Right lobe of liver (tissue), 4 donors: ENCODE measurements around the gene FGF3.

Source experiments
- CTCF ChIP-seq, 4 donors: fragments of 200-600 bp in 3 of 4; fragments of 450-650 bp in 1 of 4; IDR thresholded peaks; one replicate each; pipeline versions ENCODE4 v1.5.1 to v1.8.0; 2016 to 2022; ENCODE audit warnings: antibody characterized with exemption in 4 of 4, mild to moderate bottlenecking in 2 of 4
- POLR2A ChIP-seq: fragments of 450-650 bp; IDR thresholded peaks from one replicate; pipeline ENCODE4 v1.6.1; 2017; ENCODE audit warnings: antibody characterized with exemption, mild to moderate bottlenecking
- donor health status: DM: no; HTN: no; CAD: no.
- donor health status: DM: no; HTN: no; CAD: no.
- donor health status: DM: no; HTN: yes; CAD: no.

- no peak for TF ChIP-seq POLR2A
- TF ChIP-seq CTCF (IDR thresholded peaks at IDR 0.05): no peak
These were observed 21.4 kb upstream of the FGF3 start for GRCh38 chr11:69840371-69841169.
